Trophoblast cell (in vitro differentiated cells and primary cell): Measurements from ENCODE around the gene PTRHD1.

Source experiments
- DNase-seq, 2 donors: peaks; one replicate each; pipeline ENCODE4 v3.0.0-alpha.2; 2016
- H2AFZ ChIP-seq: 2 replicates; pipeline ENCODE4 v1.6.1; 2013; ENCODE audit warnings: low read length, moderate library complexity, mild to moderate bottlenecking; ENCODE audit not compliant: insufficient read depth, poor library complexity
- H2AK5ac ChIP-seq: 2 replicates; pipeline ENCODE4 v1.6.1; 2013; ENCODE audit warnings: mild to moderate bottlenecking, low read length
- H2BK120ac ChIP-seq: 2 replicates; pipeline ENCODE4 v1.6.1; 2013; ENCODE audit warnings: low read length, mild to moderate bottlenecking, moderate library complexity; ENCODE audit not compliant: insufficient read depth, poor library complexity
- H2BK12ac ChIP-seq: 2 replicates; pipeline ENCODE4 v1.6.1; 2013; ENCODE audit warnings: mild to moderate bottlenecking, low read length, moderate library complexity
- H2BK5ac ChIP-seq: 2 replicates; pipeline ENCODE4 v1.6.1; 2013; ENCODE audit warnings: low read length, low read depth, moderate library complexity, mild to moderate bottlenecking; ENCODE audit not compliant: poor library complexity
- H3K14ac ChIP-seq: 2 replicates; pipeline ENCODE4 v1.6.1; 2013; ENCODE audit warnings: mild to moderate bottlenecking, low read length
- H3K18ac ChIP-seq: 2 replicates; pipeline ENCODE4 v1.6.1; 2013; ENCODE audit warnings: mild to moderate bottlenecking, low read length
- H3K23ac ChIP-seq: 2 replicates; pipeline ENCODE4 v1.6.1; 2013; ENCODE audit warnings: low read length
- H3K27ac ChIP-seq: 2 replicates; pipeline ENCODE4 v1.5.1; 2013; ENCODE audit warnings: low read depth, mild to moderate bottlenecking, inconsistent platforms, low read length, moderate library complexity
- H3K27me3 ChIP-seq: 2 replicates; pipeline ENCODE4 v1.6.1; 2013; ENCODE audit warnings: inconsistent platforms, mild to moderate bottlenecking, low read length, moderate library complexity; ENCODE audit not compliant: insufficient read depth
- H3K36me3 ChIP-seq, 2 experiments: 1 replicate in 1 of 2; 2 replicates in 1 of 2; pipeline ENCODE4 v1.6.1; 2013; ENCODE audit warnings: low read length in 2 of 2, mild to moderate bottlenecking in 2 of 2, moderate library complexity in 1 of 2; ENCODE audit not compliant: insufficient read depth in 2 of 2, control insufficient read depth in 1 of 2
- H3K4ac ChIP-seq: 2 replicates; pipeline ENCODE4 v1.6.1; 2013; ENCODE audit warnings: low read depth, mild to moderate bottlenecking, low read length, moderate library complexity
- H3K4me1 ChIP-seq, 2 experiments: 1 replicate in 1 of 2; 2 replicates in 1 of 2; pipeline ENCODE4 v1.6.1; 2013; ENCODE audit warnings: low read length in 2 of 2, mild to moderate bottlenecking in 2 of 2, moderate library complexity in 1 of 2; ENCODE audit not compliant: insufficient read depth in 2 of 2, control insufficient read depth in 1 of 2
- H3K4me2 ChIP-seq: 2 replicates; pipeline ENCODE4 v1.6.1; 2013; ENCODE audit warnings: inconsistent platforms, mild to moderate bottlenecking, low read length, moderate library complexity
- H3K4me3 ChIP-seq: 2 replicates; pipeline ENCODE4 v1.5.1; 2013; ENCODE audit warnings: mild to moderate bottlenecking, low read depth, low read length, inconsistent platforms
- H3K79me1 ChIP-seq: one replicate; pipeline ENCODE4 v1.6.1; 2013; ENCODE audit warnings: low read length
- H3K79me2 ChIP-seq: 2 replicates; pipeline ENCODE4 v1.6.1; 2013; ENCODE audit warnings: low read length, mild to moderate bottlenecking; ENCODE audit not compliant: control insufficient read depth, insufficient read depth, poor library complexity
- H3K9ac ChIP-seq: 2 replicates; pipeline ENCODE4 v1.6.1; 2013; ENCODE audit warnings: mild to moderate bottlenecking, low read length
- H3K9me3 ChIP-seq: 2 replicates; pipeline ENCODE4 v1.6.1; 2013; ENCODE audit warnings: low read depth, mild to moderate bottlenecking, control low read depth, inconsistent platforms, low read length; ENCODE audit not compliant: insufficient read depth
- H4K12ac ChIP-seq: 2 replicates; pipeline ENCODE4 v1.6.1; 2013; ENCODE audit warnings: low read depth, mild to moderate bottlenecking, low read length, moderate library complexity
- H4K8ac ChIP-seq: 2 replicates; pipeline ENCODE4 v1.6.1; 2013; ENCODE audit warnings: low read depth, mild to moderate bottlenecking, low read length, moderate library complexity
- H4K91ac ChIP-seq: one replicate; pipeline ENCODE4 v1.6.1; 2013; ENCODE audit warnings: low read depth, mild to moderate bottlenecking, low read length, moderate library complexity
- WGBS: extraction: QIAGEN DNeasy Blood & Tissue Kit; methylation state at CpG from one replicate; pipeline ENCODE4 v1.1.7; 2013; ENCODE audit warnings: missing lambda C conversion rate; ENCODE audit not compliant: insufficient read length, insufficient coverage; ENCODE audit errors: extremely low coverage; 5-methylcytosine and 5-hydroxymethylcytosine counted together

PTRHD1 gene

DNA sequence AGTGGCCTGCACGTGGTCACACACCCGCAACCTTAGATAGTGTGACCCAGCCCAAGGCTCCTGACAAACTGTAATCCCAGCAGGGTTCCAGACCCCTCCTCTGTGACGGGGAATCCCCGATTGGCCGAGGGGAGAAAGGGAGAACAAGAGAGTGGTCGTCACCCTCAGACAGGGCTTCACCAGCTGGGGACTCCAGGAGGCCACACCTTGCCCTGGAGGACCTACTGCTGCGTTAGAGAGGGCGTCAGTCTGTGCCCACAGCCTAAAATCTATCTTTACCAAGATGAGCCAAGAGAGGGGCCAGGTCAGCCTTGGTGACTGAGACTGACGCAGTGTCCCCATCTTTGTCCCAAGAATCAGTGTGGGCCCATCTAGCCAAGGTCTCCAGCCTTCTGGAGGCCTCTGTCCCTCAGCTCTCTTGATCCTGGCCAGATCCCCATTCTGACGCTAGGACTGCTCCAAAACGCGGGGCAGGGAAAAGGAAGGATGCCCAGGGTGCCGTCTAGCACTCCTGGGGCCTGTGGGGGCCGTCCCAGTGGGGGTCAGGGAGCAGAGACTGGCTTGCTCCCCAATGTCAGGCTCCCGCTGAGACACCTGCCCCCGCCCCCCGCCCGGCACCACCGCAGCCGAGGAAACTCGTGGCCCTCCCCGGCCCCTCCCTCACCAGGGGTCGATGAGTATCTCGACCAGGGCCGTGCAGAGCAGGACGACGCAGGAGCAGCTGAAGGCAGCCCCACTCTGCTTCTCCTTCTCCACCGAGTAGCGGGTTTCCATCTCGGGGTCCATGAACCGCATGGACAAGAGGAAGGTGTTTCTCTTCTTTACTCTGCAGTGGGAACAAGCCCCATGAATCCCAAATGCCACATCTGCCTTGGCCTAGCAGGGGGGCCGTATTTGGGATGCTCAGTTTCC, 40.9 kb upstream of the PTRHD1 start:
- H3K4ac ChIP-seq = no peak overlapping the region
- H4K12ac ChIP-seq = no peak overlapping the region
- no peak overlapping the region for H2AK5ac ChIP-seq
- no peaks in the 10 kb centered on the region for H3K79me2 ChIP-seq
- H3K4me2 ChIP-seq = no peak overlapping the region
- no peak overlapping the region for H2BK120ac ChIP-seq
- H2BK12ac ChIP-seq = no peak overlapping the region
- H2AFZ ChIP-seq = no peak overlapping the region
- no peak overlapping the region for H3K27ac ChIP-seq
- no peaks in the 10 kb centered on the region for H3K4me1 ChIP-seq
- no CpG with 5 or more reads among the region's 32 CpGs for WGBS
- H3K9ac ChIP-seq = no peak overlapping the region
- no peak for DNase-seq
- no peak overlapping the region for H3K23ac ChIP-seq
- no peak overlapping the region for H3K4me3 ChIP-seq
- H3K14ac ChIP-seq = no peak overlapping the region
- no peaks in the 10 kb centered on the region for H3K79me1 ChIP-seq
- H3K18ac ChIP-seq = no peak overlapping the region
- no peaks in the 10 kb centered on the region for H3K36me3 ChIP-seq
- H3K27me3 ChIP-seq = no peaks in the 10 kb centered on the region
- H4K8ac ChIP-seq = no peak overlapping the region
- H2BK5ac ChIP-seq = no peak overlapping the region
- H3K9me3 ChIP-seq = peaks cover 3% of the 10 kb centered on the region
- no peak overlapping the region for H4K91ac ChIP-seq

DNA sequence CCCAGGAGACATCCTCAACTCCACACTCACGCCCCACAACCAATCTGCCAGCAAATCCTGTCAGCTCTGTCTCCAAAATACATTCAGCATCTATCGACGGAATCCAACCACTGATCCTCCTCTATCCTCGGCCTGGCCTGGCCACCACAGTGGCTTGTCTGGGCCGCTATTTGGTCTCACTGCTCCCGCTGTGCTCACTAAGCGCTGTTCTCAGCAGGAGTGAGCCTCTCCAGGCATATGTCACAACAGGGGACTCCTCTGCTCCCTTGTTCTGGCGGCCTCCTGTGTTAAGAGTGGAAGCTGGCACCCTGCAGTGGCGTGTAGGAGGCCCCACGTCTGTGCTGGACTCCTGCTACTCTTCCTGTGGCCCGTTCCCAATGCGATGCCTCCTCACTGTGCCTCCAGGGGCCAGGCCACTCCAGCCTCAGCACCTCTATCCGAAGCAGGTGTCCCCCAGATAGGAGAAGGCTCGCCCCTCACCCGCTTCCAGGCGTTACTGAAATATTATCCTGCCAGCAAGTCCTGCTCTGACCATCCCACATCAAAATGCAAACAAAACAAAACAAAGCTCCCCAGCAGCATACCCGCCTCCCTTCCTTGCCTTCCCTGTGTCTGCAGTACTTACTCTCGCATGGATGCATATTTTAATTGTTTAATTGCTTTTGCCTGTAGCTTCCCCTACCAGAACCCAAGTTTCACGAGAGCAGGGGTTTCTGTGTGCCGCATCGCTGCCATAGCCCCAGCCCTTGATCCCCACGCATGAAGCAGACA, 39.9 kb upstream of the PTRHD1 start:
- Histone ChIP-seq H3K18ac (no peak overlapping the region), H3K36me3 (no peaks in the 10 kb centered on the region), H3K4me2 (no peak overlapping the region), H4K12ac (no peak overlapping the region), H3K27ac (no peak overlapping the region), H3K14ac (no peak overlapping the region), H2BK120ac (no peak overlapping the region), H3K79me2 (no peaks in the 10 kb centered on the region), H4K91ac (no peak overlapping the region), H2AFZ (no peak overlapping the region), H2BK12ac (no peak overlapping the region), H2BK5ac (no peak overlapping the region), H3K4ac (no peak overlapping the region), H4K8ac (no peak overlapping the region), H3K4me3 (no peak overlapping the region), H3K4me1 (no peaks in the 10 kb centered on the region), H3K79me1 (no peaks in the 10 kb centered on the region), H2AK5ac (no peak overlapping the region), H3K9me3 (peaks cover 3% of the 10 kb centered on the region), H3K27me3 (no peaks in the 10 kb centered on the region), H3K23ac (no peak overlapping the region), H3K9ac (no peak overlapping the region)
- no peak for DNase-seq
- WGBS = no CpG with 5 or more reads among the region's 22 CpGs

DNA sequence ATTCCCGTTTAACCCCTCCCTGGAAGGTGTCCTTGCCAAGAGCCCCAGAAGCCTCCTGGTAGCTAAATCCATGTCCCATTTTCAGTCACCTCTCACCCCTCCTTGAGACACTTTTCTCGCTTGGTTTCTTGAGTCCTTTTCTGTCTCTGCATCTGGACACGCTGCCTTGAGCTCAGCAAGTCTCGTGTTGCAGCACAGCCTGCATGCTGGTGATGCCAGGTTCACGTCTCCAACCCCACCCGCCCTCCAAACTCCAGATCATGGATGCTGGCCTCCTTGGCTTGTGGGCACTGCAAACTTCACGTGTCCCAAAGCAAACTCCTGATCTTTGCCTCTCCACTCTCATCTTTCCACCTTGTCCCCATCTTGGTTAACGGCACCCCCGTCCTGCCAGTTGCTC, 39.3 kb upstream of the PTRHD1 start:
- Histone ChIP-seq H3K79me2 (no peaks in the 10 kb centered on the region), H4K8ac (no peak overlapping the region), H3K23ac (no peak overlapping the region), H2AK5ac (no peak overlapping the region), H2AFZ (no peak overlapping the region), H2BK120ac (no peak overlapping the region), H4K12ac (no peak overlapping the region), H2BK12ac (no peak overlapping the region), H4K91ac (no peak overlapping the region), H3K4me3 (no peak overlapping the region), H3K36me3 (no peaks in the 10 kb centered on the region), H3K9me3 (peaks cover 3% of the 10 kb centered on the region), H3K4me2 (no peak overlapping the region), H3K4me1 (no peaks in the 10 kb centered on the region), H3K79me1 (no peaks in the 10 kb centered on the region), H3K4ac (no peak overlapping the region), H3K18ac (no peak overlapping the region), H3K9ac (no peak overlapping the region), H3K14ac (no peak overlapping the region), H3K27me3 (no peaks in the 10 kb centered on the region), H3K27ac (no peak overlapping the region), H2BK5ac (no peak overlapping the region)
- WGBS = no CpG with 5 or more reads among the region's 9 CpGs
- DNase-seq = no peak

- Histone ChIP-seq H3K23ac (no peak overlapping the region), H3K79me2 (no peaks in the 10 kb centered on the region), H3K18ac (no peak overlapping the region), H2AFZ (no peak overlapping the region), H2BK12ac (no peak overlapping the region), H3K4me1 (no peaks in the 10 kb centered on the region), H3K27me3 (no peaks in the 10 kb centered on the region), H3K4ac (no peak overlapping the region), H3K79me1 (no peaks in the 10 kb centered on the region), H3K14ac (no peak overlapping the region), H3K4me3 (no peak overlapping the region), H2AK5ac (no peak overlapping the region), H3K9me3 (peaks cover 3% of the 10 kb centered on the region), H3K9ac (no peak overlapping the region), H3K27ac (no peak overlapping the region), H2BK5ac (no peak overlapping the region), H4K8ac (no peak overlapping the region), H3K4me2 (no peak overlapping the region), H3K36me3 (no peaks in the 10 kb centered on the region), H4K12ac (no peak overlapping the region), H4K91ac (no peak overlapping the region), H2BK120ac (no peak overlapping the region)
- no CpG with 5 or more reads among the region's 14 CpGs for WGBS
- no peak for DNase-seq
These were observed 38.9 kb upstream of the PTRHD1 start for GRCh38 chr2:24832073-24832461.
